ENCODE measurements around the gene PITPNC1.
"Not testable (repeated sequence)": the region's sequence is repeated elsewhere in the genome, so short reads cannot be mapped to it uniquely, and the experiment has no call there.

The PITPNC1 gene

DNA sequence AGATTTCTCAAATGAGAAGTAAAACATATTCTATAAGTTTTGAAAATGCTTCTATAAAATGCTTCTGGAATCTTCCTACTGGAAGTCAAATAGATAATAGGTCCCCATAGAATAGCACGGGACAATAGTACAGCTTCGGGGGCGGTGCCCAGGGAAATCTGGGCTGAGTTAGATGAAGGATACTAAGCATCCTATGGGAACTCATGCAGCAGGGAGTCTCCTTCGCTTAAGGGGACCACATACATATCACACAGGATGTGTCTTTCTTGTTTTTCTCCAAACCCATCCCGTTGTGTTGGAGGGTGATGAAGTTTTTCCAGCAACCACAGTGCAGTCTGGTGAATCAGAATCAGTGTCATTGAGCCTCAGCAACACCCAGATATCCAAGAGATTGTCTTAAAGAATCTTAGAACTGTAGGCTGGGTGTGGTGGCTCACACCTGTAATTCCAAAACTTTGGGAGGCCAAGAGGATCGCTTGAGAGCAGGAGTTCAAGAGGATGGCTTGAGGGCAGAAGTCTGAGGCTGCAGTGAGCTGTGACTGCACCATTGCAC lies 84.2 kb downstream of the PITPNC1 start:
- DNase-seq (ENCODE audit: low read depth in 2 of 2): no peak

DNA sequence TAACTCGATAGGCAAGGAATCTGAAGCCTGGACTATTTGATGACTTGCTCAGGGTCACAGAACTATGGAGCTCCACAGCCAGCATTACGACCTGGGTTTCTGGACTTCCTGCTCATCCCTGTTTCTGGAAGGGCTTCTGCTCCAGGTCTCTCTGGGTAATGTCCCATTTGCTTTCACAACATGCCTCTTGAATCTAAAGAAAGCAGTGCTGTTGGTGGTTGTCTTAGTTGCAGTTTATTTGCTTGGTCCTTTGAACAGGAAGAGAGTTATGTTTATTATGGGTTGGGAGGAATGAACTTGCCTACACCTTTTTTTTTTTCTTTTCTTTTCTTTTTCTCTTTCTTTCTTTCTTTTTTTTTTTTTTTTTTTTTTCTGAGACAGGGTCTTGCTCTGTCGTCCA lies 84.8 kb downstream of the PITPNC1 start:
- no peak for DNase-seq (ENCODE audit: low read depth in 2 of 2)

DNA sequence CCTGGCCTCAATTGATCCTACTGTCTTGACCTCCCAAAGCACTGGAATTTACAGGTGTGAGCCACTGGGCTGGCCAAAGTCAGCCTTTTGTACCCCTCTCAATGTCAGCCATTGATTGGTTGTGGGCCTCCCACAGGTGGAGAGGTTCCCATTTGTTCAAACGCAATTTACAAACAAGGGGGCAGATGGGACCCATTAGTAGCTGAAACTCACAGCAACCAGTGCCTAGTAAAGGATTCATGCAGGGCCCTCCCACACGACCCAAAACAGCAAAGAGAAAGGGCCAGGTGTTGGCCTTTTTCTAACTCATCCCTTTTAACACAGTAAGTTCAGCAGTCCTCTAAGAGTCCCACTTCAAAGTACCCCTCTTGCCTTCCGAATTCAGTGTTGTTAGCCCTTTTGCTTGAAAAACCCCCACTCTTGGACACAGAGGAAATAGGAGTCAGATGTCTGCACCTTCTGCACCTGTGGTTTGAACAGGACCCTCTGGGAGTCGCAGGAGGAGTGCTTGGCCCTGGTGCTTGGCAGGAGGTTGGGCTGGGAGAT lies 89.2 kb downstream of the PITPNC1 start:
- no peak for DNase-seq (ENCODE audit: low read depth in 2 of 2)

DNA sequence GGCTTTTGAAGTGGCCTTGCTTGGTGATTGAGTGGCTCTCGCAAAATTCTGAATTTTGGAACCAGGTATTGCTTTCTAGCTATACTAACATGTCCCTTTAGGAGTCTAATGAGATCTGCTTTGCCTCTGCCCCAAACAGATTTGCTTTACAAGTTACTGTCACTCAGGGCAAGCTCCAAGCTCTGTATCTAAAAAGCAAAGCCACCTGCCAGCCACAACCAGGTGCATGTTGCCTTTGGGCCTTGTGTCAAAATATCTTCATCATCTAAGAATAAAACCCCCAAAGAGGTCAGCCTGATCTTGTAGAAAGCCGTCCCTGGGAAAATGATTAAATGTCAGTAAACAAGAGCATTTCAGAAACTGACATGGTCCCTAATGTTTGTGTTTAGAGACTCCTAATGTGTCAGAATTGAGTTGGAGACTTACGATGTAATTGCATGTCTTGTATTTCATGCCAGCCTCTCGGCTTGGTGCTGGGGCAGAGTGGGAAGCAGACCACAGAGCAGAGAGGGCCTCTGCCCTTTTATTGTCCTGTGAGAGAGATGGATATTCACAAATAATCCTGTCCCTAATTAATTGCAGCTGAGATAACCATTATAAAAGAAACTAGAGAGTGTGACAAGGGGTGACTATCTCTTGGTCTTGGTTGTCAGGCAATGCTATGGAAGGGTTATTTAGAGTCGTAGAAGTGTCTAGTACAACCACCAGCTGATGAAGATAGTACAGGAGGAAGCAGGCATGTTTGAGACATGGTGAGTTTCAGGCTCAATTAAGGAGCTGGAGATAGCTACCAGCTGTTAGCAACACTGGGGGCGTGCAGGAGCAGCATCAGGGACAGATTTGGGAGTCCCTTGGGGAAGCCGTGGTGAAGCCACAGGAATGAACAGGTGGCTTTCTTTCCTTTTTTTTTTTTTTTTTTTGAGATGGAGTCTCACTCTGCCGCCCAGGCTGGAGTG lies 90.7 kb downstream of the PITPNC1 start:
- no peak for DNase-seq (ENCODE audit: low read depth in 2 of 2)

DNA sequence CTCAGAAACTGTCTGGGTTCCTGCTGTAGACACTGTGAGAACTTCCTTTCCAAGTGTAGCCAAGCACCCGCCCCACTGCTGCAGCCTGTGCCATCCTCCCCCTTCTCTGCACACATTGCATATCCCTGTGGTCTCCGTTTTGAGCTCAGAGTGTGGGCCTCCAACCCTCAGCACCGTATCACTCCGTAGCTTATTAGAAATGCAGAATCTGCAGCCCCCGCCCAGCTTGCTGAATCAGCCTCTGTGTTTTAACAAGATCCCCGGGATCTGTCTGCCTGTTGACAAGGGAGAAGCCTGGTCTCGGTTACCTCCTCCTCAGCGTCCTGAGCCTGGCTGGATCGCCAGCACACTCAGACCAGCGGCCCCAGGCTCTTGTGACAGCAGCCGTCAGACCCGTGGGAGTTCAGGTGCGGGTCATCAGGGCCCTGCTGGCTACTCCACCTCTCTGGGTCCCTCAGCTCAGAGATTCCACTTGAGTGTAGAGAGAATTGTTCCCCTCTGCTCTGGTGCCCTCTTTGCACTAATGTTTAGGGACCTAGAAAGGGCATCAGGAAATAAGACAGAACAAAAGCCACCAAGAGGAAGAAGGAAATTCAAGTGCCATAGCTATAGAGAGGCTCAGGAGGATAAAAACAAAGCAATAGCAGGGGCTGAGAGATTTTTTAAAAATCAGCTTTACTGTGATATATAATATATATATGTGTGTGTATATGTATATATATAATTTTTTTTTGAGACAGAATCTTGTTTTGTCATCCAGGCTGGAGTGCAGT lies 92.3 kb downstream of the PITPNC1 start:
- DNase-seq (ENCODE audit: low read depth in 2 of 2): no peak

DNA sequence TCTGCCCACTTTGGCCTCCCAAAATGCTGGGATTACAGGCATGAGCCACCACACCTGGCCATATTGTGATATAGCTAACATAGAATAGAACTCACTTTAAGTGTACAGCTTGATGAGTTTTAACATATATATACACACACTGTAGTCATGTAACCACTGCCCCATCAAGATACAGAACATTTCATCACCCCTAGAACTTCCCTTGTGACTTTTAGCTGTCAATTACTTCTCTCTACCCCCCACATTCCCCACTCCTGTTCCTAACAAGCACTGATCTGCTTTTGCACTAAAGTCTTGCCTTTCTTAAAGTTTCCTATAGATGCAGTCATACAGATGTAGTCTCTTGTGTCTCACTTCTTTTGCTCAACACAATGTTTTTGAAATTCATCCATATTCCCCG lies 93.1 kb downstream of the PITPNC1 start:
- no peak for DNase-seq (ENCODE audit: low read depth in 2 of 2)

DNA sequence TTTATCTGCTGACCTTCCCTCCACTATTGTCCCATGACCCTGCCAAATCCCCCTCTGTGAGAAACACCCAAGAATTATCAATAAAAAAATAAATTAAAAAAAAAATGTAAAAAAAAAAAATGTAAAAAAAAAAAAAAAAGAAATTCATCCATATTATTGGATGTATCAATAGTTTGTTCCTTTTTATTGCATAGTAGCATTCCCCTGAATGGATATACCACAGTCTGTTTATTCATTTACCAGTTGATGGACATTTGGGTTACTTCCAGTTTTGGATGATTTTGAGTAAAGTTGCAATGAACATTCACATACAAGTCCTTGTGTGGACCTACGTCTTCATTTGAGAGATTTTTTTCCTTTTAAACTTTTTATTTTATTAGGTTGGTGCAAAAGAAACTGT lies 94.0 kb downstream of the PITPNC1 start:
- no peak for DNase-seq (ENCODE audit: low read depth in 2 of 2)

DNA sequence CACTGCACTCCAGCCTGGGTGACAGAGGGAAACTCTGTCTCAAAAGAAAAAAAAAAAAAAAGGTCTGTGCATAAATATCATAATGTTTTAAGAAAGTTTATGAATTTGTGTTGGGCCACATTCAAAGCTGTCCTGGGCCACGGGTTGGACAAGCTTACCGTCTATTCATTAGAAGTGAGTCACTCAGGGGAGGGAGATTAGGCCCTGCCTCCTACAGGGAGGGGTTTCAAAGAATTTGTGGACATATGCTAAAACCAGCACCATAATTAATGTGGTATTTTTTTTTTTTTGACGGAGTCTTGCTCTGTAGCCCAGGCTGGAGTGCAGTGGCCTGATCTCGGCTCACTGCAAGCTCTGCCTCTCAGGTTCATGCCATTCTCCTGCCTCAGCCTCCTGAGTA lies 95.5 kb downstream of the PITPNC1 start:
- DNase-seq (ENCODE audit: low read depth in 2 of 2): not testable (repeated sequence)

DNA sequence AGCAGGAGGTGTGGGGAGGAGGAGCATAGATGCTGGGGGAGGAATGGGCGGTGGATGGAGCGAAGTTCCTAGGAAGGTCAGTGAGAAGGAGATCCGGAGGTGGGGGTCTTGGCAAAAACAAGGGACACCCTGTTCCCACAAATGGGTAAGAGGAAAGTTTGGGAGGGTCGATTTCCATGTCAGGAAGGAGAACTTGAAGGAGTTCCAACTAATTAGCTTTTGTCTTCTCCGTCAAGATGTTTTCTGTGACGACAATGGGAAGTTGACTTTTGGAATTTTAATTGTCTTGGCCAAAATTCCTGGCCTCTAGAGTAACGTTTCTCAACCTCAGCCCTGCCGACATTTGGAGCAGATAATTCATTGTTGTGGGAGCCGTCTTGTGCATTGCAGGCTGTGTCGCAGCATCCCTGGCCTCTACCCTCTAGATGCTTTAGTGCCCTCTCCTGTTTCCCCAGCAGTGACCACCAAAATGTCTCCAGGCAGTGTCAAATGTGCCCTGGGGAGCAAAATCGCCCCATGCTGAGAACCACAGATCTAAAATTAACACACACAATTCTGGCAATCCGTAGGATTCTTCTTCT lies 97.1 kb downstream of the PITPNC1 start:
- DNase-seq (ENCODE audit: low read depth in 2 of 2): no peak

DNA sequence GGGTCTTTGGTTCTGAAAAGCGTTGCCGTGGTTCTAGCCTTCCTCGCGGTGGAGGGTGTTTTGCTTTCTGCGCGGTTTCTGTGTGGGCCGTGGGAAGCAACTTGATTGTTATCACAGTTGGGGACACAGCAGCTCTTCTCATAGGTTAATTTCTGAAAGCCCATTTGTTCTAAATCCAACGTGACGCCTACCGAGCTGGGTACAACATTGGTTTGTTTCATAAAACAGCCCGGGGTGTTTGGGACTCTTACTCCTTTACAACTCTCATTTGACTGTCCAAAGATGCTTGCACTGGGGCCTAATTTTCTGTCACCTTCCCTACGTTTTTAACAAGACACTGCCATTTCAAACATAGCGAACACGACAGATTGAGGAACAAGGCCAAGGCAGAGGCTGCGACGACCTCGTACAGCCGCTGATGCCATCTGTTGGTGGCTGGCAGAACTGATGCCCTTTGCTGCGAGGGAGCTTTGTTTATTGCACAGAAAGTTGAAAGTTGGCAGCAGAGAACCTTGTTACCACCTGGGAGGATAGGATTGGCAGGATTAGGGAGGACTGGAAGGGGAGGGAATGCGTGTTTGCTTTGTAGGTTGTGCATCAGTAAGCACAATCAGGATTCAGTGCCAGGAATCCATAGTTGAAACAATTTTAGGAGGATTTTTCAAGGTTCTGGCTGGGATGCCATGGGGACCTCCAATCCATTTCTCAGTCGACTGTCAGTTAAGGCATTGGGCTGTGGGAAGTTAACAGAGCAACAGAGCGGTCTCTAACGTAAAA lies 98.3 kb downstream of the PITPNC1 start:
- peak; percentile 70 to 72 for DNase-seq (ENCODE audit: low read depth in 2 of 2)

DNA sequence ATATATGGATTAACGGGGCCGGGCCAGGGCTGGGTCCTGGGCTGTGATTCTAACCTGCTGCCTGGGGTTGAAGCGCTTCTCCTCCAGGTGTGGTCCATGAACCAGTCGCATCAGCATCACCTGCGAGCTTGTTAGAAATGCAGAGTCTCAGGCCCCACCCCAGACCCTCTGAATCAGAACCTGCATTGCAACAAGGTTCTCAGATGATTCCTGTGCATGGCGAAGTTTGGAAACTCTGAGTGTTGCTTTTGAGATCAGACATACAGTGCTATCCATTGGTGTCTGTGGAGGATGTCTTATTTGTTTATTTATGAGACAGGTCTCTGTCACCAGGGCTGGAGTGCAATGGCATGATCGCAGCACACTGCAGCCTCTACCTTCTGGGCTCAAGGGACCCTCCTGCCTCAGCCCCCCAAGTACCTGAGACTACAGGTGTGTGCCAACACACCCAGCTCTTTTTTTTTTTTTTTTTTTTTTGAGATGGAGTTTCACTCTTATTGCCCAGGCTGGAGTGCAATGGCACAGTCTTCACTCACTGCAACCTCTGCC lies 99.8 kb downstream of the PITPNC1 start:
- DNase-seq (ENCODE audit: low read depth in 2 of 2): no peak

DNA sequence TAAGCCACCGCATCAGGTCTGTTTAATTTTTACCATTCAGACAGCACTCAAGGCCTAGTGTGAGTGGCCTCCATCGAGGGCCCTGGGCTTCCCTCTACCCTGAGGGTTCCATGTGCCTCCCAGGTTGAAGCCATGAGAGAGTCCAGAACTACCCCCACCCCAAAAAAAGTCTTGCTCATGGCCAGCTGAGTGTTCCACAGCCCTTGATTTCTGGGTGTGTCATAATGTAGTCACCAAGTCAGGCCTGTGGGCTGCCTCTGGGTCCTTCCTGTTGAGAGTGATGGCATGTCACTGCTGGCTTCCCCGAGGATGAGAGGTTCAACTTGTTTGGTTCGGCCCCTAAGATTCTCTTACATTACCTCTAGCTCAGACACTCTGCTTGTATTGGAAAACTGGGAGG lies 100.6 kb downstream of the PITPNC1 start:
- peak in 1 of 2 donors; percentile 16 for DNase-seq (ENCODE audit: low read depth in 2 of 2)

DNA sequence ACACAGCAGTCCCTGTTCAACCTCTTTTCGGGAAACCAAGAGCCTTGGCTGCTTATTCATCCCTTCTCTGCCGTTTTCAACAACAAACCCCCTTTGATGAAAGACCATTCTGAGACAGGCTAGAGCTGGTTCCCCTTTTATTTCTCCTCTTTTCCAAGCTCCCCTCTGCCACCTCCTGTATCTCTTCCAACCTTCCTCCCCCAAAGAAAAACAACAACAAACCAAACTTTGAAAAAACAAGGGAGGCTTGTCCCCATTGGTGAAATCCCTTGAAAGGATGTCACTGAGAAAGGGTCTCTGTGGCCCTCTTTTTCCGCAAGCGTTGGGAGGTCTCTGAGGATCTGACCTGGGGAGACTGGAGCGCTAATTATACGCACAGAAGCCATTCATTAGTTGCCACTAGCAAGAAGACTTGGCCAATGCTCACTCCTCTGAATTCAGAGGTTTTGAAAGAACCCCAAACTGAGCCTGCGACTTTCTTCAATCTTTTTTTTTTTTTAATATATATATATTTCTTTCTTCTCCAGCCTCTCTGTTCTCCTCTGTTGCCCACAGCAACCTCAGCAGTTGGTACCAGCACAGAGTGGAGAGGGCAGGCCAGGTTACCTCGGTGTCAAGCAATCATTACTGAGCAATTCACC lies 101.4 kb downstream of the PITPNC1 start:
- no peak for DNase-seq (ENCODE audit: low read depth in 2 of 2)

DNA sequence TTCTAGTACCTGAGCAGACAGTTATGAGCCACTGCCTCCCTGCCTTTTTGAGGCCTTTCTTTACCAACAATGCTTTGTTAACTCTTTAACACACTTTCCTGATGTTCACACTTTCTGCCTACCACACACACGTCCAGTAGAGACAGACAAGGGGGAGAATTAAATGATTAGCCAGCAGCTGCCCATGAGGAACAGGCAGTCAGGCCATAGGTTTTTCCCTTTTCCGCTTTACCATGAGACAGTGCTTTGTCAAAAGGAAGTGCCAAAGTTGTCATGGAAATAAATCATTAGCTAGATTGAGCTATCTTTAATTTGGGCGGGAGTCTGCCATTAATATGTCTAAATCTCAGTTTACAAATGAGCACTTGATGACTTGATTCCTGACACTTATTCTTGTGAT lies 102.1 kb downstream of the PITPNC1 start:
- DNase-seq (ENCODE audit: low read depth in 2 of 2): no peak

DNA sequence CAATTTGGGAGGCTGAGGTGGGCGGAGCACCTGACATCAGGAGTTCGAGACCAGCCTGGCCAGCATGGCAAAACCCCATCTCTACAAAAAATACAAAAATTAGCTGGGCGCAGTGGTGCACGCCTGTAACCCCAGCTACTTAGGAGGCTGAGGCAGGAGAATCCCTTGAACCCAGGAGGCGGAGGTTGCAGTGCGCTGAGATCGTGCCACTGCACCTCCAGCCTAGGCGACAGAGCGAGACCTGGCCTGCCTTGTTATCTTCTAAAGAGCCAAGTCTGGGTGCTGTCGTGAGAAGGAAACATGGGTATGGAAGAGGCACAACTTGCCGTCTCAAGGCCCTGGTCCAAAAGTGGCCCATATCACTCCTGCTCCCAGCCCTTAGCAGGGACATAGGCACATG lies 103.9 kb downstream of the PITPNC1 start:
- DNase-seq (ENCODE audit: low read depth in 2 of 2): not testable (repeated sequence)

DNA sequence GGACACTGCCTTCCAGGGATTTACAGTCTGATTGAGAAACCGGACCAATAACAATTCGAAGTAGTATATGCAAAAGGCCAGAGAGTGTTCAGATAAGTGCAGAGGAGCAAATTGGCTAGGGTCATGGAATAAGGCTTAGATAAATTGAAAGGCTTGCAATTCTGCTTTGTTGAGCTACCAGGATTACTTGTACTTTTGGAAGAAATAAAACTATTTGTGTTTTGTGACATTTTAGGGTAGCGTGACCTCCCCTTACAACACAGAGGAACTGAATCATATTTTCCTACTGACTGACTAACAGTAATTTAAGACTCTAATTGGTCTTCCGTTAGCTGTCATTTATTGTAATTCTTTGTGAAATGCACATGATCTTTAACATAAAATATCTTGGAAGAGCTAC lies 104.7 kb downstream of the PITPNC1 start:
- no peak for DNase-seq (ENCODE audit: low read depth in 2 of 2)

DNA sequence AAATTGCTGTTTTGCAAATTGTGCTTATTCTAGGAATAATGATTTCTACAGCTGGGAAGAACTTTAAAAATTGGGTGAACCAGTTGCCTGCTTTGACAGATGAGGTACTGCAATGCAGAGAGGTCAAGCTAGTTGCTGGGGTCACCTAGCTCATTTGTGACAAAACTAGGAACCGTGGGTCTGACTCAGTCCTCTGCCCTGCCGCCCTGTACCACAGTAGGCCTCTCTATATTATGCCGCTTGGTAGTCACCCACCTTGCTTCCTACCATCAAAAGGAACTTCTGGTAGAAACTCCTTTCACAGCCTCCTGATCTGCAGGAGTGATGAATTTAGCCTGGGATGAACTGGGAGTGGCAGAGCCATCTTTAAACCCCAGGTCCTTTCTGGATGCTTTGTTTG lies 105.7 kb downstream of the PITPNC1 start:
- no peak for DNase-seq (ENCODE audit: low read depth in 2 of 2)

DNA sequence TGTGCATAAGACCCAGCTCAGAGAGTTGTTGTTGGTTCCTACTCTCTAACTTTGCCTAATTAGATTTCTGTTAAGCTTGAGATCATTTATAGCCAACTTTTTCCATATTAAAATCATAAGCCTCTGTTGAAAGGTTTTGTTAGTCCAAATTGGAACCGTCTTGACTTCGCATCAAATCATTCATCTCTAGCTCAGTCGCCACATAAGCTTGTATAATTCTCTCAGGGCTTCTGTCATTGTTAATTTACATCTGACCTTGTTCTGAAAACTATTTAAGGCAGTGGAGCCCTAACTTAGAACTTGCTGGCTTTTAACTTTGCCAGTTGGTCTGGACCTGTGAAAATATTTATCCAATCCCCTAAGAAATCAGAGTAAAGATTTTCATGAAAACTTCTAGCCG lies 107.2 kb downstream of the PITPNC1 start:
- no peak for DNase-seq (ENCODE audit: low read depth in 2 of 2)

DNA sequence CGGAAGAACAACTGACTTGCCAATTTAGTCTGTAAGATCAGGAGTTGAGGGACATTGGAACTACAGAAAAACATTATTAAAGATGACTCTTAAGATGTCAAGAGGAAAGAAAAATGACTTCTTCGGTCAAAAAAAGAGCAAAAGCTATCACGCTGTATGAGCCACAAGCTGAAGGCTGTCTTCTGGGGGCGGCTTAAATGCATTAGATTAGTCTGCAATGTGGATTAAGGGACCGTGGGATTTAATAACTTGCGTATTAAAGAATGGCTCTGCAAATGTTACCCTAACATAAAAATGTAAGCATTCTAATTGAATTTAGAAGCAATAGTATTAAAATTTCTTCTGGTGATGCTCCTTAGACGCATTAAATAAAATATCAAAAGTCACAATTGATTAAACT lies 108.6 kb downstream of the PITPNC1 start:
- no peak for DNase-seq (ENCODE audit: low read depth in 2 of 2)

DNA sequence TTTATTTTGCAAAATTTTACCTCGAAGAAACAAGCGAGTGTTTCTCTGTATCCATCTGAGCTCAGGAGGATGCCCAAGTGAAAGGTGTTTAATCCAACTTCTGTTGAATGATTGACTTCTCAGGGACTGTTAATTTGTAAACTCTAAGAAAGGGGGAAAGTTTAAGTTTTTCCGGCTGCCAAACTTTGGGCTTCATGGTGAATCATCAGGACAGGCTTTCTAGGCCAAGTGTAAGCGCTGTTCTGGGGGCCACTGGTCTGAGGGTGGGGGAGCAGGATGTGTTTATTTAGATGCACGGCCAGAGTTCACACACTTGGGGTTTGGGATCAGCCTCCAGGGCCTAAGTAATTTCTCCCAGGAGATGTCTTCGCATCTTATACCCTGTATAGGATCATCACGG lies 110.4 kb downstream of the PITPNC1 start:
- DNase-seq (ENCODE audit: low read depth in 2 of 2): no peak
